H1 (cell line): ENCODE measurements around the gene PFN2. TPM values are rescaled to one million over a fixed set of nuclear protein-coding genes. Genes with fewer than 3 reads are reported as not detected.
"Not testable (repeated sequence)": the region's sequence is repeated elsewhere in the genome, so short reads cannot be mapped to it uniquely, and the experiment has no call there.

Experiments
- CTCF ChIA-PET: fragments of 300-600 bp; sonication (Branson Sonifier 250); formaldehyde crosslinking; loops from one replicate; lab custom pipeline; 2021; ENCODE audit not compliant: partially characterized antibody; lab: Charles Lee
- POLR2A ChIA-PET: fragments of 300-600 bp; sonication (Branson Sonifier 250); formaldehyde crosslinking; loops from one replicate; lab custom pipeline; 2021; ENCODE audit warnings: inconsistent platforms; ENCODE audit not compliant: partially characterized antibody; lab: Charles Lee
- DNase-seq, 2 experiments: peaks; one replicate each; pipeline versions ENCODE4 v3.0.0 to v3.0.0-alpha.2; 2010 to 2022; ENCODE audit warnings: low spot score in 2 of 2, low read depth in 1 of 2, mixed read lengths in 1 of 2
- FAIRE-seq: peaks from 2 replicates; lab custom pipeline; 2011; peaks lifted over from hg19 to GRCh38; lab: Jason Lieb, UNC
- H2AFZ ChIP-seq: 2 replicates; pipeline ENCODE4 v1.8.1; 2012; ENCODE audit warnings: low read length, inconsistent platforms
- H2AK5ac ChIP-seq: 2 replicates; pipeline ENCODE4 v1.6.1; 2013; ENCODE audit warnings: low read depth, low read length
- H2BK120ac ChIP-seq: replicated peaks from 2 replicates; pipeline ENCODE3; 2013; ENCODE audit warnings: low read depth, low read length, inconsistent platforms
- H2BK12ac ChIP-seq: 2 replicates; pipeline ENCODE4 v1.6.1; 2013; ENCODE audit warnings: low read depth, low read length
- H2BK15ac ChIP-seq: 2 replicates; pipeline ENCODE4 v1.6.1; 2013; ENCODE audit warnings: low read length
- H2BK20ac ChIP-seq: 2 replicates; pipeline ENCODE4 v1.6.1; 2013; ENCODE audit warnings: low read length
- H2BK5ac ChIP-seq: 2 replicates; pipeline ENCODE4 v1.6.1; 2013; ENCODE audit warnings: low read depth, low read length
- H3K14ac ChIP-seq: 2 replicates; pipeline ENCODE4 v1.6.1; 2013; ENCODE audit warnings: inconsistent platforms; ENCODE audit not compliant: insufficient read length
- H3K18ac ChIP-seq: 2 replicates; pipeline ENCODE4 v1.6.1; 2013; ENCODE audit warnings: low read length; ENCODE audit errors: extremely low read depth
- H3K23ac ChIP-seq: 2 replicates; pipeline ENCODE4 v1.6.1; 2013; ENCODE audit warnings: inconsistent platforms; ENCODE audit not compliant: insufficient read length
- H3K23me2 ChIP-seq: 2 replicates; pipeline ENCODE4 v1.6.1; 2013; ENCODE audit warnings: low read depth, low read length
- H3K27ac ChIP-seq: 2 replicates; pipeline ENCODE4 v1.6.1; 2011; ENCODE audit warnings: low read depth, low read length, inconsistent platforms
- H3K27me3 ChIP-seq, 4 experiments: replicated peaks in 1 of 4; 1 replicate in 1 of 4; 2 replicates in 3 of 4; pipeline versions ENCODE4 v1.6.1 to v1.8.1; 2011 to 2013; ENCODE audit warnings: low read length in 3 of 4, mild to moderate bottlenecking in 3 of 4, inconsistent platforms in 2 of 4, mixed read lengths in 2 of 4, moderate library complexity in 1 of 4; ENCODE audit not compliant: control insufficient read depth in 3 of 4, insufficient read depth in 3 of 4; ENCODE audit errors: extremely low read depth in 1 of 4
- H3K36me3 ChIP-seq, 4 experiments: 2 replicates each; pipeline versions ENCODE4 v1.6.1 to v1.8.1; 2011 to 2013; ENCODE audit warnings: mild to moderate bottlenecking in 4 of 4, low read length in 3 of 4, moderate library complexity in 2 of 4, control low read depth in 1 of 4, inconsistent platforms in 1 of 4; ENCODE audit not compliant: insufficient read depth in 4 of 4, control insufficient read depth in 2 of 4
- H3K4ac ChIP-seq: replicated peaks from 2 replicates; pipeline ENCODE3; 2013; ENCODE audit warnings: low read length, low read depth, mixed read lengths, inconsistent platforms; ENCODE audit not compliant: insufficient read length
- H3K4me1 ChIP-seq, 4 experiments: replicated peaks in 1 of 4; 1 replicate in 1 of 4; 2 replicates in 3 of 4; pipeline versions ENCODE4 v1.6.1 to v1.8.1; 2011 to 2013; ENCODE audit warnings: low read length in 3 of 4, inconsistent platforms in 2 of 4, mixed read lengths in 1 of 4; ENCODE audit not compliant: insufficient read depth in 4 of 4, control insufficient read depth in 3 of 4
- H3K4me2 ChIP-seq, 2 experiments: 2 replicates each; pipeline versions ENCODE4 v1.6.1 to v1.8.1; 2011 to 2013; ENCODE audit warnings: low read depth in 2 of 2, low read length in 2 of 2, control low read depth in 1 of 2, inconsistent platforms in 1 of 2, mild to moderate bottlenecking in 1 of 2; ENCODE audit not compliant: insufficient read depth in 1 of 2
- H3K4me3 ChIP-seq, 4 experiments: fragments of 200-600, 300-600 bp in 1 of 4; sonication (generic), shearing (Covaris generic), sonication (Bioruptor Twin) in 1 of 4; 2 replicates each; pipeline versions ENCODE4 v1.5.1 to v1.8.1; 2011 to 2016; ENCODE audit warnings: low read length in 4 of 4, low read depth in 3 of 4, control low read depth in 2 of 4, inconsistent platforms in 2 of 4, mild to moderate bottlenecking in 2 of 4, mixed read lengths in 1 of 4, moderate library complexity in 1 of 4; ENCODE audit not compliant: insufficient read depth in 2 of 4; ENCODE audit errors: extremely low read depth in 1 of 4
- H3K56ac ChIP-seq: replicated peaks from 2 replicates; pipeline ENCODE3; 2013; ENCODE audit warnings: low read depth, mild to moderate bottlenecking, mixed read lengths, low read length, inconsistent platforms; ENCODE audit not compliant: insufficient read length
- H3K79me1 ChIP-seq: 2 replicates; pipeline ENCODE4 v1.6.1; 2013; ENCODE audit warnings: low read depth, low read length, control low read depth
- H3K79me2 ChIP-seq, 2 experiments: 2 replicates each; pipeline versions ENCODE4 v1.6.1 to v1.8.1; 2012 to 2013; ENCODE audit warnings: low read length in 2 of 2, mild to moderate bottlenecking in 2 of 2, inconsistent platforms in 1 of 2; ENCODE audit not compliant: insufficient read depth in 2 of 2, control insufficient read depth in 1 of 2
- H3K9ac ChIP-seq, 4 experiments: replicated peaks in 1 of 4; 1 replicate in 1 of 4; 2 replicates in 3 of 4; pipeline versions ENCODE4 v1.6.1 to v1.8.1; 2011 to 2013; ENCODE audit warnings: low read depth in 3 of 4, low read length in 3 of 4, control low read depth in 2 of 4, mild to moderate bottlenecking in 2 of 4, moderate library complexity in 2 of 4, inconsistent platforms in 1 of 4; ENCODE audit errors: extremely low read depth in 1 of 4
- H3K9me3 ChIP-seq, 2 experiments: 2 replicates each; pipeline versions ENCODE4 v1.6.1 to v1.8.1; 2012 to 2013; ENCODE audit warnings: mild to moderate bottlenecking in 2 of 2, moderate library complexity in 2 of 2, control low read depth in 1 of 2, inconsistent platforms in 1 of 2, low read depth in 1 of 2, low read length in 1 of 2, mixed read lengths in 1 of 2; ENCODE audit not compliant: insufficient read depth in 2 of 2
- H4K20me1 ChIP-seq, 2 experiments: replicated peaks in 1 of 2; 2 replicates each; pipeline versions ENCODE3 to v1.8.1; 2011 to 2013; ENCODE audit warnings: inconsistent platforms in 2 of 2, low read length in 2 of 2, mild to moderate bottlenecking in 1 of 2; ENCODE audit not compliant: insufficient read depth in 2 of 2, control insufficient read depth in 1 of 2
- H4K5ac ChIP-seq: 2 replicates; pipeline ENCODE4 v1.6.1; 2013; ENCODE audit warnings: low read length, low read depth, mixed read lengths, inconsistent platforms; ENCODE audit not compliant: insufficient read length
- H4K8ac ChIP-seq: 2 replicates; pipeline ENCODE4 v1.8.0; 2013; ENCODE audit warnings: mild to moderate bottlenecking, moderate library complexity, low read length, inconsistent platforms; ENCODE audit not compliant: insufficient read depth; ENCODE audit errors: extremely low read depth
- H4K91ac ChIP-seq: replicated peaks from 2 replicates; pipeline ENCODE3; 2013; ENCODE audit warnings: low read length, mixed read lengths, inconsistent platforms; ENCODE audit not compliant: insufficient read length
- WGBS, 2 experiments: shearing (Covaris generic) in 1 of 2; methylation state at CpG; one replicate each; pipeline versions ENCODE4 v1.1.6 to v1.1.7; 2013 to 2015; ENCODE audit warnings: low lambda C conversion rate in 2 of 2, mixed read lengths in 2 of 2, inconsistent platforms in 1 of 2, low coverage in 1 of 2, missing lambda C conversion rate in 1 of 2; ENCODE audit not compliant: insufficient replicate concordance in 2 of 2, insufficient coverage in 1 of 2, insufficient read length in 1 of 2; ENCODE audit errors: extremely low coverage in 1 of 2, missing lambda C conversion rate in 1 of 2; 5-methylcytosine and 5-hydroxymethylcytosine counted together
- polyA plus RNA-seq, 7 experiments: library from polyadenylated mRNA; depleted of rRNA in 3 of 7; stranded (reverse) in 5 of 7; unstranded in 2 of 7; fragments of >200 nt in 5 of 7; fragments of 200-250 nt in 2 of 7; gene quantifications; 1 replicate in 5 of 7; 2 replicates in 1 of 7; 4 replicates in 1 of 7; pipeline versions ENCODE4 v1.2.1 to v1.2.3, GENCODE V29; 2011 to 2013; ENCODE audit warnings: missing spikeins in 2 of 7, mixed read lengths in 2 of 7
- total RNA-seq: library from RNA; stranded (reverse); fragmentation: NEBNext Ultra II Directional; extraction: Animal tissue kit (Norgen Biotek cat#: 25700); gene quantifications from 2 replicates; pipeline ENCODE4 v1.2.1, GENCODE V29; 2021

The PFN2 gene
- total and polyA plus RNA-seq, 2 of the 8 experiments (the other 6 are each of a cell fraction or from before 2014, with no cell fraction given): 175 to 311 TPM

DNA sequence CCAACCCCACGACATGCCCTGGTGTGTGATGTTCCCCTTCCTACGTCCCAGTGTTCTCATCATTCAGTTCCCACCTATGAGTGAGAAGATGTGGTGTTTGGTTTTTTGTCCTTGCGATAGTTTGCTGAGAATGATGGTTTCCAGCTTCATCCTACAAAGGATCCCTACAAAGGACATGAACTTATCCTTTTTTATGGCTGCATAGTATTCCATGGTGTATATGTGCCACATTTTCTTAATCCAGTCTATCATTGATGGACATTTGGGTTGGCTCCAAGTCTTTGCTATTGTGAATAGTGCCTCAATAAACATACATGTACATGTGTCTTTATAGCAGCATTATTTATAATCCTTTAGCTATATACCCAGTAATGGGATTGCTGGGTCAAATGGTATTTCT, 26.7 kb downstream of the PFN2 start:
- CTCF ChIA-PET: interaction anchor here (1.2 kb wide), 1 partner anchor 275 kb away, joined by 4 read pairs; no protein-coding TSS in a partner anchor
- H2BK120ac ChIP-seq, H3K9ac ChIP-seq, POLR2A ChIA-PET, H3K23ac ChIP-seq, FAIRE-seq, H2BK12ac ChIP-seq, H3K4me3 ChIP-seq, H4K20me1 ChIP-seq, DNase-seq, H3K56ac ChIP-seq, H4K8ac ChIP-seq, H2BK15ac ChIP-seq, H3K79me2 ChIP-seq, H4K5ac ChIP-seq, H3K4me2 ChIP-seq, H3K27me3 ChIP-seq, H2BK20ac ChIP-seq, H3K79me1 ChIP-seq, H3K4ac ChIP-seq, H3K14ac ChIP-seq, H4K91ac ChIP-seq, H2AK5ac ChIP-seq, H3K27ac ChIP-seq, H2AFZ ChIP-seq, H3K18ac ChIP-seq, H3K23me2 ChIP-seq, H2BK5ac ChIP-seq, H3K4me1 ChIP-seq: not testable (repeated sequence)
- 95% methylated on average over 2 of the region's 3 CpGs; no CpG with 5 or more reads in 1 of the 2 experiments for WGBS, 2 experiments
- Histone ChIP-seq H3K36me3 (peaks cover 0 to 21% (median 2%) of the 10 kb centered on the region in 4 experiments; a peak in 3 of 8 replicates), H3K9me3 (peaks cover 5 to 11% of the 10 kb centered on the region in 2 experiments; a peak in 3 of 4 replicates)
